ENCODE measurements around the gene TMEM120B. TPM values are rescaled to one million over a fixed set of nuclear protein-coding genes. Genes with fewer than 3 reads are reported as not detected.
"Not testable (repeated sequence)": the region's sequence is repeated elsewhere in the genome, so short reads cannot be mapped to it uniquely, and the experiment has no call there.

Gene TMEM120B
- total RNA-seq, 1 experiment from 2014 or later, result 20.5 TPM

- DNase-seq (ENCODE audit: low read depth, low spot score), result no peak
- no TSS peak for BruUV-seq (replicated peaks)
- no peaks in the 10 kb centered on the region for H3K9me2 ChIP-seq (ENCODE audit: insufficient read depth)
- peak overlapping the region; percentile 45; the same call in 1 of the 2 replicates for H3K4me2 ChIP-seq (ENCODE audit: low read length)
- ATAC-seq, result no peak
- H3K36me3 ChIP-seq (ENCODE audit: control insufficient read depth in 1 of 2, insufficient read depth in 2 of 2, low read length in 2 of 2), result peaks cover 0 to 11% of the 10 kb centered on the region in 2 experiments; a peak in 1 of 4 replicates
- no peak overlapping the region for H2AFZ ChIP-seq (ENCODE audit: low read depth, low read length, poor library complexity, severe bottlenecking)
- H3K9ac ChIP-seq (ENCODE audit: low read length), result no peak overlapping the region
- H3K4me3 ChIP-seq (replicated peaks in 1 of 2; ENCODE audit: low read depth in 1 of 2, low read length in 2 of 2), result no peak overlapping the region
- H3K27ac ChIP-seq (ENCODE audit: low read depth, low read length), result no peak overlapping the region
- no peaks in the 10 kb centered on the region; the same call in 1 of the 2 replicates for H4K20me1 ChIP-seq (ENCODE audit: insufficient read depth)
- peaks cover 29% of the 10 kb centered on the region for H3K79me2 ChIP-seq (ENCODE audit: insufficient read depth, low read length)
- H3K9me3 ChIP-seq (ENCODE audit: control insufficient read depth in 1 of 2, insufficient read depth in 1 of 2, low read depth in 1 of 2, low read length in 2 of 2), result no peaks in the 10 kb centered on the region
- POLR2A ChIA-PET, result interaction anchor here (0.6 kb wide), 1 partner anchor 35 kb away, joined by 3 read pairs; no protein-coding TSS in a partner anchor
- no peaks in the 10 kb centered on the region for H3K27me3 ChIP-seq (ENCODE audit: insufficient read depth, low read length)
- CTCF ChIA-PET, result interaction anchor here (1.1 kb wide), 1 partner anchor 54 kb away, joined by 3 read pairs; no protein-coding TSS in a partner anchor
- intact Hi-C loops (cut with micrococcal nuclease), result no loop called here
- H3K4me1 ChIP-seq (ENCODE audit: control insufficient read depth in 1 of 2, insufficient read depth in 2 of 2, low read length in 2 of 2), result peaks cover 23 to 34% of the 10 kb centered on the region in 2 experiments
- TF ChIP-seq ZNF274 (IDR thresholded peaks at IDR 0.05; ENCODE audit: low read depth, low read length) (no peak), FOSL1 (IDR thresholded peaks at IDR 0.05; ENCODE audit: low read depth) (0 out of 2 replicates have a peak, but pooled peaks have one; percentile 16)
- RAD21 ChIA-PET (ENCODE audit: low non-redundant PET in 1 of 2, low total read pairs in 2 of 2, uncharacterized antibody in 2 of 2, unreplicated experiment in 2 of 2), result no interaction called here
Measured at GRCh38 chr12:121741743-121742142, 29.2 kb downstream of the TMEM120B start.

- intact Hi-C loops (cut with micrococcal nuclease), result not testable (repeated sequence)
Measured at GRCh38 chr12:121745545-121745944, 33.0 kb downstream of the TMEM120B start.

More at GRCh38 chr12:121745545-121745944, 33.0 kb downstream of the TMEM120B start:
- H3K9me2 ChIP-seq (ENCODE audit: insufficient read depth); CTCF ChIA-PET; H3K9me3 ChIP-seq (ENCODE audit: control insufficient read depth in 1 of 2, insufficient read depth in 1 of 2, low read depth in 1 of 2, low read length in 2 of 2); H3K27ac ChIP-seq (ENCODE audit: low read depth, low read length); H2AFZ ChIP-seq (ENCODE audit: low read depth, low read length, poor library complexity, severe bottlenecking); DNase-seq (ENCODE audit: low read depth, low spot score); RAD21 ChIA-PET (ENCODE audit: low non-redundant PET in 1 of 2, low total read pairs in 2 of 2, uncharacterized antibody in 2 of 2, unreplicated experiment in 2 of 2); H4K20me1 ChIP-seq (ENCODE audit: insufficient read depth); H3K4me3 ChIP-seq (replicated peaks in 1 of 2; ENCODE audit: low read depth in 1 of 2, low read length in 2 of 2); H3K27me3 ChIP-seq (ENCODE audit: insufficient read depth, low read length); ATAC-seq; H3K4me2 ChIP-seq (ENCODE audit: low read length); H3K9ac ChIP-seq (ENCODE audit: low read length); POLR2A ChIA-PET; BruUV-seq (replicated peaks): not testable (repeated sequence)
- Histone ChIP-seq H3K79me2 (ENCODE audit: insufficient read depth, low read length) (peaks cover 25% of the 10 kb centered on the region), H3K4me1 (ENCODE audit: control insufficient read depth in 1 of 2, insufficient read depth in 2 of 2, low read length in 2 of 2) (peaks cover 23 to 32% of the 10 kb centered on the region in 2 experiments), H3K36me3 (ENCODE audit: control insufficient read depth in 1 of 2, insufficient read depth in 2 of 2, low read length in 2 of 2) (peaks cover 2 to 15% of the 10 kb centered on the region in 2 experiments; a peak in 3 of 4 replicates)

Data from HCT116 (cell line).